Thoracic aorta (tissue), 2 donors: ENCODE data around the gene PCBP2. TPM values are rescaled to one million over a fixed set of nuclear protein-coding genes. Genes with fewer than 3 reads are reported as not detected.
"Not testable (repeated sequence)": the region's sequence is repeated elsewhere in the genome, so short reads cannot be mapped to it uniquely, and the experiment has no call there.

Experiments
- ATAC-seq: fragments of 150-250 bp; one replicate; pipeline ENCODE4 v1.8.0; 2017; ENCODE audit warnings: low read depth; ENCODE audit not compliant: insufficient number of reproducible peaks, low FRiP score
- DNase-seq: peaks from one replicate; pipeline ENCODE4 v3.0.0-alpha.2; 2020; ENCODE audit warnings: low spot score
- H3K27ac ChIP-seq, 2 donors: fragments of 200-600 bp; sonication (generic); 1 replicate in 1 of 2; 2 replicates in 1 of 2; pipeline ENCODE4 v1.5.1; 2016; ENCODE audit warnings: mild to moderate bottlenecking in 2 of 2, moderate library complexity in 2 of 2
- H3K27me3 ChIP-seq: fragments of 200-600 bp; sonication (generic); replicated peaks from 2 replicates; pipeline ENCODE4 v1.6.0; 2016; ENCODE audit warnings: mild to moderate bottlenecking; ENCODE audit not compliant: insufficient read depth
- H3K36me3 ChIP-seq: fragments of 200-600 bp; sonication (generic); one replicate; pipeline ENCODE4 v1.5.1; 2016
- H3K4me1 ChIP-seq, 2 donors: fragments of 200-600 bp; sonication (generic); 1 replicate in 1 of 2; 2 replicates in 1 of 2; pipeline versions ENCODE4 v1.5.1 to v1.6.0; 2016; ENCODE audit warnings: low read depth in 2 of 2, mild to moderate bottlenecking in 1 of 2; ENCODE audit not compliant: control insufficient read depth in 1 of 2
- H3K4me3 ChIP-seq: fragments of 200-600 bp; sonication (generic); 2 replicates; pipeline ENCODE4 v1.5.1; 2016; ENCODE audit warnings: mild to moderate bottlenecking
- H3K9me3 ChIP-seq: fragments of 200-600 bp; sonication (generic); 2 replicates; pipeline ENCODE4 v1.5.1; 2016
- CTCF ChIP-seq: fragments of 200-600 bp; sonication (generic); IDR thresholded peaks from one replicate; pipeline ENCODE4 v1.5.1; 2019; ENCODE audit warnings: antibody characterized with exemption
- total RNA-seq, 2 donors: library from RNA; depleted of rRNA; stranded (reverse); fragments of >200 nt; gene quantifications; one replicate each; pipeline versions ENCODE4 v1.1.0 to v1.2.3, GENCODE V29; 2016

PCBP2 gene
- 100 to 1,000 TPM; 326 to 466 TPM for total RNA-seq

GRCh38 chr12:53451661-53452158 lies at the start of gene PCBP2:
TSS of gene PCBP2 (plus strand) at chr12:53452102. CDS start at chr12:53454801, 2,699 bp downstream.
- peak; percentile 93 for DNase-seq
- Histone ChIP-seq H3K36me3 (peaks cover 32% of the 10 kb centered on the region), H3K27ac (peak within 1 kb of the TSS; percentile 96 to 98), H3K4me3 (peak within 1 kb of the TSS; percentile 99), H3K4me1 (peaks cover 17 to 22% of the 10 kb centered on the region in 2 donors), H3K27me3 (no peaks in the 10 kb centered on the region), H3K9me3 (no peaks in the 10 kb centered on the region)
- peak; percentile 87 for TF ChIP-seq CTCF
- ATAC-seq: peak; percentile 94

GRCh38 chr12:53402351-53402750 lies 49.6 kb upstream of the PCBP2 start:
- H3K9me3 ChIP-seq, H3K27me3 ChIP-seq, DNase-seq, H3K27ac ChIP-seq, H3K4me3 ChIP-seq, ATAC-seq: not testable (repeated sequence)
- Histone ChIP-seq H3K36me3 (peaks cover 24% of the 10 kb centered on the region), H3K4me1 (peaks cover 8 to 16% of the 10 kb centered on the region in 2 donors)

GRCh38 chr12:53402871-53403270 lies 49.0 kb upstream of the PCBP2 start:
- Histone ChIP-seq H3K27ac (no peak overlapping the region), H3K27me3 (no peaks in the 10 kb centered on the region), H3K36me3 (peaks cover 29% of the 10 kb centered on the region), H3K4me1 (peaks cover 3 to 14% of the 10 kb centered on the region in 2 donors), H3K4me3 (no peak overlapping the region), H3K9me3 (no peaks in the 10 kb centered on the region)
- ATAC-seq (no peak), DNase-seq (no peak)
- no peak for TF ChIP-seq CTCF

GRCh38 chr12:53410951-53411350 lies 41.0 kb upstream of the PCBP2 start:
- no peak for ATAC-seq
- Histone ChIP-seq H3K27ac (no peak overlapping the region), H3K4me1 (peaks cover 0 to 19% of the 10 kb centered on the region in 2 donors), H3K36me3 (peaks cover 55% of the 10 kb centered on the region), H3K4me3 (no peak overlapping the region), H3K27me3 (no peaks in the 10 kb centered on the region), H3K9me3 (no peaks in the 10 kb centered on the region)
- no peak for DNase-seq
- TF ChIP-seq CTCF: no peak

- TF ChIP-seq CTCF: no peak
- Histone ChIP-seq H3K9me3 (no peaks in the 10 kb centered on the region), H3K27me3 (no peaks in the 10 kb centered on the region), H3K27ac (no peak overlapping the region), H3K36me3 (peaks cover 31% of the 10 kb centered on the region), H3K4me1 (peaks cover 0 to 19% of the 10 kb centered on the region in 2 donors), H3K4me3 (no peak overlapping the region)
- ATAC-seq (no peak), DNase-seq (no peak)
These were observed 38.3 kb upstream of the PCBP2 start for GRCh38 chr12:53413485-53414204.
